HG02885 (cell line): Measurements from ENCODE around the gene SIPA1.

ENCODE experiments used
- ATAC-seq: cut with Tn5 transposase; IDR thresholded peaks from one replicate; pipeline ENCODE4 v1.9.1; 2021; ENCODE audit warnings: mild to moderate bottlenecking; ENCODE audit not compliant: unreplicated experiment, poor library complexity

SIPA1 gene

DNA sequence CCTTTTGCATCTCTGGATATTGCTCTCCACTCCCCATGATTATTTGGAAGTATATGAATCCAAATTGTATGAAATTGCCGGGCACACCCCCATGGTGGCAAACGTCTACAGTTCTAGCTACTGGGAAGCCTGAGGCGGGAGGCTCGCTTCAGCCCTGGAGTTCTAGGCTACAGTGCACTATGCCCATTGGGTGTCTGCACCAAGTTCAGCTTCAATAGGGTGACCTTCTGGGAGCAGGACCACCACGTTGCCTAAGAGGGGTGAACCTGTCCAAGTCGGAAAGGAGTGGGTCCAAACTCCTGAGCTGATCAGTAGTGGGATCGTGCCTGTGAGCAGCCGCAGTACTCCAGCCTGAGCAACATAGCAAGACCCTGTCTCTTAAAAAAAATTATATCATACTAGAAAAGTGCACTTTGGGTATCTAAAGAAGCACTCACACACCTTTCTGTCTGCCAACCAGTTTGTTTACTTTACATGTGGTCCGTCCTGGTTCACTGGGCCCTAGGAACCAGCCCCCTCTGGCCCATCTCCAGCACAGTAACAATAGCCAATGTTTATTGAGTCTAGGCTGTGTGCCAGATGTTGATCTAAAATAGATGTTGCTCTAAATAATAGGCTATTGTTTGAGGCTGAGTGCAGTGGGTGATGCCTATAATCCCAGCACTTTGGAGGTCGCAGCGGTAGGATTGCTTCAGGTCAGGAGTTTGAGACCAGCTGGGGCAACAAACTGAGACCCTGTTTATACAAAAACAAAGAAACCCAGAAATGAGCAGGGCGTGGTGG is 57.7 kb downstream of the SIPA1 start:
- no peak for ATAC-seq

DNA sequence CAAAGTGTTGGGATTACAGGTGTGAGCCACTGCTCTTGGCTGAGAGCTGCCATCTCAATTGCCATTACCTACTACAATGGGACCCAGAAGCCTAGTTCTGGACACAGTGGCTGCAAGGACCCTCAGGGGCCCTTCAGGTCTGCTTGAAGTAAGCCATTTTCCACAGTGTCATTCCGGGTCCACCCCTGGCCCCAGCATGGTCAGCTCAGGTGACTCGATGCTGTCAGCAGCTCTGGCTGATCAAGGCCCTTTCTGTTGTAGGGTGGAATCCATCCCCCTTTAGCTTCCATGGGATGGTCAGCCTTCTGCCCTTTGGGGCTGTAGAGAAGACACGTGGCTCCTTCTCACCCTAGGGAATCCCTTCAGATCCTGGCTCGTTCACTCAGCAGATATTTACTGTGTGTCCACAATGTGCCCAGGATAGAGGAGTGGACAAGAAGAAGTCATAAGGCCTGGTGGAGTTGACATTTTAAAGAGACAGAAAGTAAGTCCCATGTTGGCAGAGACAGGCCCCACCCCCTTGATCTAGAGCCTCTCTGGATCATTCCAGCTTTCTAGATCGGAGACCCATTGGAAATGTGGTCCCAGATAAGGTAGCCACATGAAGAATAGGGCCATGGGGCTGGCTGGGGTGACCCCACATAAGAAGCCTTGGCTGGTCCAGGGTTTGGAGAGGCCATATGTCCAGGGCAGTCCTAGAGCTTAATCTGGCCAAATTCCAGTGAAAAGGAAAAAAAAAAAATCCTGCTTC is 59.1 kb downstream of the SIPA1 start:
- no peak for ATAC-seq

DNA sequence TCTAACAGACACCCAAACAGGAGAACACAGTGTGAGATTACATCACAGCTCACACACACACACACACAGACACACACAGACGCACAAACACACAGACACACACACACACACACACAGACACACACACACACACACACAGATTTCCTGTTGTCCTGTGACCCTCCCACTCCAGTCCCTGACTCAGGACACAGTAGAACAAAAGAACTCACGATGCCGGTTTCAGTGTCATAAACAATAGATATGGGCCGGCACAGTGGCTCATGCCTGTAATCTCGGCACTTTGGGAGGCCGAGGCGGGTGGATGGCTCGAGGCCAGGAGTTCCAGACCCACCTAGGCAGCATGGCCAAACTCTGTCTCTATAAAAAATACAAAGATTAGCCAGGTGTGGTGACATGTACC is 60.3 kb downstream of the SIPA1 start:
- ATAC-seq, result no peak

DNA sequence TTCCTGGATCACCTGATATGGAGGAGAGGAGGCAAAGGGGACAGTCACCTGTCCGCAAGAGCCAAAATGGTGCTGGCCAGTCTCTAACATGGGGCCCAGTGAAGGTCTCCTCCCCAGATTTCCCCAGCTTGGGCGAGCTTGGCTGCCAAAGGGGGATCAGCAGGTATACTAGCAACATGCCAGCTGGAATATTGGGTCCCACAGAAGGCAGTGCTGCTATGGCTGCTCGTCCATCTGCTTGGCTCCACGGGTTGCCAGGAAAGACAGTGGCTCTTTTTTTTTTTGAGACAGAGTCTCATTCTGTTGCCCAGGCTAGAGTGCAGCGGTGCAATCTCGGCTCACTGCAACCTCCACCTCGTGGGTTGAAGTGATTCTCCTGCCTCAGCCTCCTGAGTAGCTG is 61.4 kb downstream of the SIPA1 start:
- no peak for ATAC-seq

DNA sequence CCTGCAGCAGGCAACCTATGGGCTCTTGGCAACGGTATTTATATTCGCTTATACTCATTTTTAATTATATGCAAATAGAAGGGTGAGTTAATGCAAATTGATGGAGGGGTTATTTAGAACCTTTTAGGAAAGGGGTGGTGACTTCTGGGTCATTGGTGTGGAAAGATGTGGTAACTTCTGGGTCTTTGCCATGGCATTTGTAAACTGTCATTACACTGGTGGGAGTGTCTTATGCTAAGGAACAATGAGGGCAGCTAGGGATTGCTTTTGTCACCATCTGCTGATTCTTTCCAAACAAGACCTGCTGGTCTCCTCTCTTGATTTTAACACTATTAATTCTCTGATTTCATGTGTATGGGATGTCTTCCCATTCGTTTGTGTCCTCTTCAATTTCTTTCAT is 62.5 kb downstream of the SIPA1 start:
- no peak for ATAC-seq
